GM15510 (cell line): ENCODE measurements around the gene ACSM3.

Source experiments
- POLR2A ChIP-seq: IDR thresholded peaks from 3 replicates; pipeline ENCODE4 v1.6.1; 2011; ENCODE audit warnings: borderline replicate concordance; ENCODE audit not compliant: insufficient read length; ENCODE audit errors: extremely low read depth

ACSM3 gene

DNA sequence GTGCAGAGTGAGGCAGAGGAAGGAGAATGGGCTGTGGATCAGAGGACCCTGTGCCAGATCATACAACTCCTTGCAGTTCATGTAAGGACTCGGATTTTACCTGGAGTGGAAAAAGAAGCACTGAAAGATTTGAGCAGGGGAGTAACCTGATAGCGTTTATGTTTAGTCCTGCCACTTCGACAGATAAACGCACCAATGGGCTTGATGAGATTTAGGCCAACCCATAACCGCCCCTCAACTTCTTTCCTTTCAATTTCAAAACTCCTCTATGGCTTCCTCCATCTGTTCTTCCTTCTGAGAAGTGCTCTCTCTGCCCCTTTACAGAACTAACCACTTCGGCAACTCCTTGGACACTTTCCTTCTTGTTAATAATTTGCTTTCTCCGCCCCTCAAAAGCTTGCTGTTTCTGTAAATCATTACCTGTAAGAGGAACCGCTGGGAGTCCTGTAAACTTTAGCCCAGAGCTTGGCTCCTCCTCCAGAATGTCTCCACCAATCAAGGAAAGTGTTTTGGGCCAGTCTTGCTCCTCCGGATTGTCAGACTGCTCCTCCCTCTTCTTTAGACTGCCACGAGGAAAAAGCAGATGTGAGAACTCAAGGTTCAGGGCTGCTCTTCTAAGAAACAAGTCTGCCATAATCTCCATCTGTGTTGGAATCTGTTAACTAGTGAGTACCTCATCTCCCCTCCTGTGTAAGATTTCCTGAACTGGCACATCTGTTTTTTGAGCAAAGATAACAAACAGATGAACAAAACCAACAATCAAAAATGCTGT, at the start of gene ACSM3:
TSS of gene ACSM3 (plus strand) at position 554 of the 772 bp plus-strand sequence. CDS start 6,021 bp downstream, outside the sequence.
- TF ChIP-seq POLR2A, result peak; percentile 15

DNA sequence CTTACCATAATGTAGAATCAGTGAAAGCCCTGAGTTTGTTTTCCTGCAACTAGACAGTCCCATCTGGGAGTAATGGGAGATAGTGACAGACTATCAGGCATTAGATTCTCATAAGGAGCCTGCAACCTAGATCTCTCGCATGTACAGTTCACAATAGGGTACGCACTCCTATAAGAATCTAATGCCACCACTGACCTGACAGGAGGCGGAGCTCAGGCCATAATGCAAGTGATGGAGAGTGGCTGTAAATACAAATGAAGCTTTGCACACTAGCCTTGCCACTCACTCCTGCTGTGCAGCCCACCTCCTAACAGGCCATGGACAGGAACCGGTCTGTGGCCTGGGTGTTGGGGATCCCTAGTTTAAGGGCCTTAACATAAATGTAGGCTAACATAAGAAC, 43.6 kb upstream of the ACSM3 start:
- no peak for TF ChIP-seq POLR2A

DNA sequence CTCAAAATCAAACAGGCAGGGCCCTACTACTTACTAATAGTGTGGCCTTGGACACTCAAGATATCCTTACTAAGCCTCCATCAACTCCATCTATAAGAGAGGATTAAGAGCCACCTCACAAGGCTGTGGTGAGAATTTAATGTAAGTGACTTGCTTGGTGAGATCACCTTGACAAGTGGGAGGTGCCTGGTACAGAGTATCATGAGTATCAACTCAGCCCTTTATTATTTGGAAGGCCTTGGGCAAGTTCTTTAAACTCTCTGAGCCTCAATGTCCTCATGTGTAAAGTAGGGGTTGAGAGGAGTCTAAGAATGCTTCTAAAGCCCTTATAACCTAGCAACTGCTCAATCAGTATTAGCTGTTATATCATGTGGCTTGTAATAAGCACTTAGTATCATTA, 37.2 kb upstream of the ACSM3 start:
- no peak for TF ChIP-seq POLR2A

- no peak for TF ChIP-seq POLR2A
Observed at GRCh38 chr16:20727181-20727580, 36.6 kb upstream of the ACSM3 start.

DNA sequence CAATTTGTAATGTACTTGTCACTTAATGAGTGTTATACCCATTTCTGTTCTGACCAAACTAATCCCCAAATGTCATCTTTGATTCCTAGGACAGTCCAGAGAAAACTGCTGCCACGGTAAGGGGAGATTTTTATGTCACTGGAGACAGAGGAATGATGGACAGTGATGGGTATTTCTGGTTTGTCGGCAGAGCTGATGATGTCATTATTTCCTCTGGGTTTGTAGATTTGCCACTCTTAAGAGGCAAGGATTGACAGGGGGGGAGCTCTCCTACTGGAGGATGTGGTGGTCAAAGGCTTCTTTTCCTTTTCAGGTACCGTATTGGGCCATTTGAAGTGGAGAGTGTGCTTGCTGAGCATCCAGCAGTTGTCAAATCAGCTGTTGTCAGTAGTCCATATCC, 34.7 kb upstream of the ACSM3 start:
- TF ChIP-seq POLR2A, result no peak

- TF ChIP-seq POLR2A, result no peak
Observed at GRCh38 chr16:20734056-20734455, 29.8 kb upstream of the ACSM3 start.

- no peak for TF ChIP-seq POLR2A
Observed at GRCh38 chr16:20734782-20735181, 29.0 kb upstream of the ACSM3 start.

DNA sequence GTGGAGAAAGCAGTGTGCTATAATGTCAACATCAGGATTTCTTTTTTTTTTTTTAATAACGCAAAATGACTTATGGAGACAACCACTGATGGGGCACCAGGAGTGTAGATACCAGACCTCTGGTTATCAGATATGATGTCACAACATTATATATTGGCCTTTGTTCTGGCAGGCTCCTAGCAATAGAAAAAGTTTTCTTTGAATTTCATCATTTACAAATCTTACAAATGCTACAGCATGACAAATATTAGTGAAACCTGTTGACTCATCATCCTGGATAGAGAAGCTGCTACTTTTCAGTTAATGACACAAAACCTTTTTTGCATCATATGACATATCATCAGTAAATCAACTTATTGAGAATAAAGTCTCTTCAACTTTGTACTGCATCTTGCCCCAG, 28.3 kb upstream of the ACSM3 start:
- no peak for TF ChIP-seq POLR2A

- no peak for TF ChIP-seq POLR2A
Observed at GRCh38 chr16:20740007-20740883, 23.6 kb upstream of the ACSM3 start.

- no peak for TF ChIP-seq POLR2A
Observed at GRCh38 chr16:20740901-20741521, 22.8 kb upstream of the ACSM3 start.

DNA sequence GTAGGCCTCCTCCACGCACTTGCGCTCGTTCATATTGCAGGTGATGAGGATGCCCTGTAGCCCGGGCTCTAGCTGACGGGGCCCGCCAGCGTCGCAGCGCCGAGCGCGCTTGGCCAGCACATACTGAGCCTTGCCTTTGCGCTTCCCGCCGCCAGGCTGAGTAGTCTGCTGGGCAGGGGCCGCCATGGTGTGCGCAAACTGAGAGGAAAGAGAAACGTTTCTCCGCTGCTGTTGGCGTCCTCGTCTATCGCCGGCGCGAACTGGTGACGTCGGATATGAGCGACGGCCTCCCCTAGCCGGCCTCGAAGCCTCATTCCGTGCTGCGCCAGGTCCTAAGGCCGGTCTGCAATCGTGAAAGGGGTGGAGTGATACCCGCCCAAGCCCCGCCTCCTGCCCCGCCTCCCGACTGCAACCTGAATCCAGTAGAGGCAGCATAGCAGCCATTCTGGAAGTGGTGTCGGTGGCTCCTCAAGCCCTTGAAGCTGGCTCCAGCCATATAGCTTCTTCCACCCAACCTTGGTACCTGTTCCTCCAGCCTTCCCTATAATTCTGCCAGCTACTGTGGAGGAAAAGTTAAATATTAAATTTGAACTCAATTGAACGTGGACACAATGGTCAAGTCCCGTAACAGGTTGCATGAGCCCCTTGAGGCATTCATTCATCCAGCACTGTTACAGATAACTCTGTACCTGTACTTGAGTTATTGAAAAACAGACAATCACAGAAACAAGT, 22.1 kb upstream of the ACSM3 start, which contains the start of gene THUMPD1:
TSS of gene THUMPD1 (minus strand) at position 265 of the 732 bp plus-strand sequence. CDS start at position 186, 79 bp downstream.
- peak; percentile 70 for TF ChIP-seq POLR2A

- no peak for TF ChIP-seq POLR2A
Observed at GRCh38 chr16:20743591-20743990, 20.2 kb upstream of the ACSM3 start.

DNA sequence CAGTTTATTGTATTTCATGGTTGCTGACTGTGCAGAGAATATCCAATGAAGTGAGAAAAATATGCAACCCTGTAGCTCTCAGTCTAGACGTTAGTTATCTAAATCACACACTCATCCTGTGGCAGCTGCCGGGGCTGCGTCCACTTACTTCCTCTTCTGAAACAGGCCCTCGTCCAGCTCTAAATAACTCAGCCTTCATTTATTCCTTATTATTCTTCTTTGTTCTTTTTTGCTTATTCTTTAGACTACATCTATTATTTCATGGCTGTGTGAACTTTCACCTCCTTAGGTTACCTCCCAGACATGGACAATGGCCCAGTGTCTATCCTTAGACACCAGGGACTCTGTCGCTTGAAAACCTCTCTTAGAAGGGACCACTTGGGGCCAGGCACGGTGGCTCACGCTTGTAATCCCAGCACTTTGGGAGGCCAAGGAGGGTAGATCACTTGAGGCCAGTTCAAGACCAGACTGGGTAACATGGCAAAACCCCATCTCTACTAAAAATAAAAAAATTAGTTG, 18.8 kb upstream of the ACSM3 start:
- no peak for TF ChIP-seq POLR2A

- TF ChIP-seq POLR2A, result no peak
Observed at GRCh38 chr16:20746461-20746860, 17.4 kb upstream of the ACSM3 start.
